ENCODE measurements around the gene ALG6.
"Not testable (repeated sequence)": the region's sequence is repeated elsewhere in the genome, so short reads cannot be mapped to it uniquely, and the experiment has no call there.

Gene ALG6

GRCh38 chr1:63463248-63463647 lies 95.8 kb downstream of the ALG6 start:
- DNase-seq (ENCODE audit: extremely low spot score), result no peak
- no peak for TF ChIP-seq CTCF (IDR thresholded peaks at IDR 0.05; ENCODE audit: control extremely low read depth, extremely low read depth, low read depth, missing control alignments)
- CTCF ChIA-PET, result no interaction called here
- POLR2A ChIA-PET, result no interaction called here

GRCh38 chr1:63466181-63466580 lies 98.8 kb downstream of the ALG6 start:
- POLR2A ChIA-PET, result no interaction called here
- no peak for TF ChIP-seq CTCF (IDR thresholded peaks at IDR 0.05; ENCODE audit: control extremely low read depth, extremely low read depth, low read depth, missing control alignments)
- no peak for DNase-seq (ENCODE audit: extremely low spot score)
- CTCF ChIA-PET, result interaction anchor here (1.1 to 1.5 kb wide), 3 partner anchors 10 to 21 kb away, joined by 3 to 6 read pairs (median 3); no protein-coding TSS in a partner anchor

DNA sequence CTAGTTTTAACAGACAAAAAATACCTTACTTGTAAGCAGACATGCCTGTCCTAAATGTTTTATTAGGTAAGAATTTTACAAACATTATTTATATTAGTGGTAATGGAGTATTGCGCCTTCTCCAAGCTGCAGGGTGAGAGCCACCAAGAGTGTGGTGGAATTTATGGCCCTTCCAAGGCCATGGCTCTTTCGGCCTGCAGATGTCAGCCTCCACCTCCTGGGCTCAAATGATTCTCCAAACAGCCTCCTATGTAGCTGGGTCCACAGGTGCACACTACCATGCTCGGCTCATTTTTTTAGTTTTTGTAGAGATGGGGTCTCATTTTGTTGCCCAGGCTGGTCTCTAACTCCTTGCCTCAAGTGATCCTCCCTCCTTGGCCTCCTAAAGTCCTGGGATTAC lies 99.3 kb downstream of the ALG6 start:
- POLR2A ChIA-PET, result no interaction called here
- no peak for TF ChIP-seq CTCF (IDR thresholded peaks at IDR 0.05; ENCODE audit: control extremely low read depth, extremely low read depth, low read depth, missing control alignments)
- DNase-seq (ENCODE audit: extremely low spot score), result no peak
- CTCF ChIA-PET, result interaction anchor here (0.9 to 1.5 kb wide), 4 partner anchors 10 to 318 kb away, joined by 3 to 6 read pairs (median 3); no protein-coding TSS in a partner anchor

- POLR2A ChIA-PET; DNase-seq (ENCODE audit: extremely low spot score); CTCF ChIA-PET: not testable (repeated sequence)
Observed at GRCh38 chr1:63468683-63469082, 101.3 kb downstream of the ALG6 start.

DNA sequence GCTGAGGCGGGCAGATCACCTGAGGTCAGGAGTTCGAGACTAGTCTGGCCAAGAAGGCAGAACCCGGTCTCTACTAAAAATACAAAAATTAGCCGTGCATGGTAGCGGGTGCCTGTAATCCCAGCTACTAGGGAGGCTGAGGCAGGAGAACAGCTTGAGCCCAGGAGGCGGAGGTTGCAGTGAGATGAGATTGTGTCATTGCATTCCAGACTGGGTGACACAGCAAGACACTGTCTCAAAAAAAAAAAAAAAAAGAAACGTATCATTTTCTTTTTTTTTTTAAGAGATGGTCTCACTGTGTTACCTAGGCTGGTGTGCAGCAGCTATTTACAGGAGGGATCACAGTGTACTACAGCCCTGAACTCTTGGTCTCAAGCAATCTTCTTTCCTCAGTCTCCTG lies 108.3 kb downstream of the ALG6 start:
- DNase-seq (ENCODE audit: extremely low spot score), result no peak
- no peak for TF ChIP-seq CTCF (IDR thresholded peaks at IDR 0.05; ENCODE audit: control extremely low read depth, extremely low read depth, low read depth, missing control alignments)
- ChIA-PET CTCF (interaction anchor here (1.3 to 2.7 kb wide), 4 partner anchors 10 to 24 kb away, joined by 3 to 13 read pairs (median 5); no protein-coding TSS in a partner anchor), POLR2A (no interaction called here)

GRCh38 chr1:63480057-63480456 lies 112.6 kb downstream of the ALG6 start:
- no peak for TF ChIP-seq CTCF (IDR thresholded peaks at IDR 0.05; ENCODE audit: control extremely low read depth, extremely low read depth, low read depth, missing control alignments)
- CTCF ChIA-PET, result interaction anchor here (0.6 to 1.1 kb wide), 2 partner anchors 9 to 27 kb away, joined by 3 to 4 read pairs; no protein-coding TSS in a partner anchor
- POLR2A ChIA-PET, result no interaction called here
- DNase-seq (ENCODE audit: extremely low spot score), result no peak

DNA sequence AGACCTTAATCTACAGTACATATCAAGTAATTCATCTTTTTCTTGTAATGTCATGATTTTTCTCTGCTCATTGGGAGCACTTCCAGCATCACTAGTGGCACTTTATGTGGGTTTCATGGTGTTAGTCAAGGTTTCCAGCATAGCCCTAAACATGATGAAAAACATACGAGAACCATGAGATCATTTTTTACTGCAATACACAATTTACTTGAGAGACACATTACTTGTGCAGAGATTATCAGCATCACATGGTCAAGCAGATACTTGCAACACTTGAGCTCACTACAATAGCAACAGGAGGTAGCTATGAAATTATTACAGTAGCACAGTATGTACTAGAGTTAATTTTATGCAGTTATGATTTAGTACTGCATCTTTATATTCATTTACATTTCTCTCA lies 119.2 kb downstream of the ALG6 start:
- POLR2A ChIA-PET, result no interaction called here

More for the DNA sequence above, 119.2 kb downstream of the ALG6 start:
- no peak for TF ChIP-seq CTCF (IDR thresholded peaks at IDR 0.05; ENCODE audit: control extremely low read depth, extremely low read depth, low read depth, missing control alignments)
- CTCF ChIA-PET, result interaction anchor here (0.7 to 3.3 kb wide), 6 partner anchors 9 to 151 kb away, joined by 3 to 13 read pairs (median 3); no protein-coding TSS in a partner anchor
- DNase-seq (ENCODE audit: extremely low spot score), result no peak
